SK-N-SH (cell line): Measurements from ENCODE around the gene ANKS1B. TPM values are rescaled to one million over a fixed set of nuclear protein-coding genes. Genes with fewer than 3 reads are reported as not detected.

Experiments
- CTCF ChIA-PET: fragments of 300-600, 350-600 bp; formaldehyde crosslinking; extraction: SDS; loops from one replicate; lab custom pipeline; 2021; lab: Yijun Ruan, JAX
- POLR2A ChIA-PET: fragments of 350-600 bp; sonication (Branson Sonifier 250); formaldehyde crosslinking; extraction: SDS; loops from one replicate; lab custom pipeline; 2020; ENCODE audit warnings: antibody characterized with exemption, inconsistent platforms; lab: Yijun Ruan, JAX
- DNase-seq: peaks from one replicate; pipeline ENCODE4 v3.0.0; 2012
- H2AFZ ChIP-seq: fragments of 200-600 bp; sonication (generic); 2 replicates; pipeline ENCODE4 v1.8.1; 2016; ENCODE audit warnings: antibody characterized with exemption, mild to moderate bottlenecking, low read depth
- H3F3A ChIP-seq: fragments of 200-600 bp; sonication (generic); replicated peaks from 2 replicates; pipeline ENCODE3; 2016; ENCODE audit warnings: antibody characterized with exemption, mild to moderate bottlenecking; ENCODE audit not compliant: insufficient read depth
- H3K27ac ChIP-seq, 2 experiments: fragments of 200-500 bp in 1 of 2; fragments of 200-600 bp in 1 of 2; sonication (Bioruptor generic) in 1 of 2; sonication (generic), shearing (Covaris generic) in 1 of 2; 2 replicates each; pipeline versions ENCODE4 v1.5.1 to v1.6.1; 2014 to 2016; ENCODE audit warnings: low read depth in 2 of 2, inconsistent platforms in 1 of 2, low read length in 1 of 2, mild to moderate bottlenecking in 1 of 2, mixed read lengths in 1 of 2
- H3K27me3 ChIP-seq: fragments of 200-600 bp; sonication (generic), shearing (Covaris generic); 2 replicates; pipeline ENCODE4 v1.6.1; 2016; ENCODE audit warnings: mixed run types; ENCODE audit not compliant: insufficient read depth
- H3K36me3 ChIP-seq, 2 experiments: fragments of 200-500 bp in 1 of 2; fragments of 200-600 bp in 1 of 2; sonication (Bioruptor generic) in 1 of 2; sonication (generic) in 1 of 2; replicated peaks in 1 of 2; 2 replicates each; pipeline versions ENCODE3 to v1.5.1; 2014 to 2016; ENCODE audit warnings: low read length in 1 of 2, mild to moderate bottlenecking in 1 of 2; ENCODE audit not compliant: insufficient read depth in 2 of 2, control insufficient read depth in 1 of 2
- H3K4me1 ChIP-seq, 2 experiments: fragments of 200-500 bp in 1 of 2; fragments of 200-600 bp in 1 of 2; sonication (Bioruptor generic) in 1 of 2; sonication (generic), shearing (Covaris generic) in 1 of 2; 2 replicates each; pipeline versions ENCODE4 v1.5.1 to v1.6.1; 2014 to 2016; ENCODE audit warnings: low read depth in 1 of 2, low read length in 1 of 2, mixed run types in 1 of 2; ENCODE audit not compliant: insufficient read depth in 2 of 2, control insufficient read depth in 1 of 2
- H3K4me2 ChIP-seq: fragments of 200-600 bp; sonication (generic), shearing (Covaris generic); 2 replicates; pipeline ENCODE4 v1.6.1; 2017; ENCODE audit warnings: mixed run types
- H3K4me3 ChIP-seq, 2 experiments: fragments of 200-500 bp in 1 of 2; fragments of 200-600 bp in 1 of 2; sonication (Bioruptor generic) in 1 of 2; sonication (generic), shearing (Covaris generic) in 1 of 2; 2 replicates each; pipeline versions ENCODE4 v1.5.1 to v1.8.1; 2014 to 2016; ENCODE audit warnings: low read depth in 2 of 2, inconsistent platforms in 1 of 2, low read length in 1 of 2, mild to moderate bottlenecking in 1 of 2, mixed read lengths in 1 of 2, moderate library complexity in 1 of 2
- H3K79me2 ChIP-seq: fragments of 200-600 bp; sonication (generic); 2 replicates; pipeline ENCODE4 v1.8.1; 2017; ENCODE audit warnings: mild to moderate bottlenecking; ENCODE audit not compliant: insufficient read depth
- H3K9ac ChIP-seq: fragments of 200-600 bp; sonication (generic); 2 replicates; pipeline ENCODE4 v1.6.1; 2017; ENCODE audit warnings: mixed run types
- H3K9me2 ChIP-seq: fragments of 200-600 bp; sonication (generic); 2 replicates; pipeline ENCODE4 v1.6.1; 2017; ENCODE audit warnings: mixed run types
- H3K9me3 ChIP-seq: fragments of 200-600 bp; sonication (generic); 2 replicates; pipeline ENCODE4 v1.6.1; 2017; ENCODE audit warnings: mixed run types, mild to moderate bottlenecking, moderate library complexity
- H4K20me1 ChIP-seq: fragments of 200-600 bp; sonication (generic); 2 replicates; pipeline ENCODE4 v1.6.1; 2017; ENCODE audit warnings: mild to moderate bottlenecking, mixed run types; ENCODE audit not compliant: insufficient read depth
- FOSL2 ChIP-seq: IDR thresholded peaks from 2 replicates; pipeline ENCODE4 v1.4.0; 2012; ENCODE audit warnings: low read depth, mild to moderate bottlenecking, moderate library complexity, borderline replicate concordance
- GABPA ChIP-seq: IDR thresholded peaks from 2 replicates; pipeline ENCODE4 v1.4.0; 2012; ENCODE audit warnings: low read depth, mild to moderate bottlenecking
- JUND ChIP-seq: IDR thresholded peaks from 2 replicates; pipeline ENCODE4 v1.4.0; 2012
- MEF2A ChIP-seq: IDR thresholded peaks from 2 replicates; pipeline ENCODE4 v1.4.0; 2012; ENCODE audit warnings: low read depth, borderline replicate concordance
- NFIC ChIP-seq: IDR thresholded peaks from 2 replicates; pipeline ENCODE4 v1.4.0; 2012; ENCODE audit warnings: borderline replicate concordance
- RAD21 ChIP-seq: IDR thresholded peaks from 2 replicates; pipeline ENCODE4 v1.6.1; 2012; ENCODE audit warnings: mild to moderate bottlenecking, low read length
- RCOR1 ChIP-seq: fragments of 150-350 bp; IDR thresholded peaks from 2 replicates; pipeline ENCODE4 v1.6.1; 2017; ENCODE audit warnings: antibody characterized with exemption, low read length
- SIN3A ChIP-seq: IDR thresholded peaks from 2 replicates; pipeline ENCODE4 v1.6.1; 2012; ENCODE audit warnings: low read depth, mild to moderate bottlenecking, low read length, moderate library complexity, borderline replicate concordance
- YY1 ChIP-seq: IDR thresholded peaks from 2 replicates; pipeline ENCODE4 v1.4.0; 2012; ENCODE audit warnings: low read depth, mild to moderate bottlenecking
- WGBS: methylation state at CpG from one replicate; pipeline ENCODE4 v1.1.6; 2017; ENCODE audit warnings: low lambda C conversion rate; 5-methylcytosine and 5-hydroxymethylcytosine counted together
- polyA plus RNA-seq, 3 experiments: library from polyadenylated mRNA; depleted of rRNA; stranded (reverse); fragments of >200 nt; gene quantifications; 2 replicates each; pipeline ENCODE4 v1.2.3, GENCODE V29; 2012
- TF ChIP-seq, protein P1 (sequence below): IDR thresholded peaks from 2 replicates; pipeline ENCODE4 v1.6.1; 2012; ENCODE audit warnings: mild to moderate bottlenecking, low read depth, low read length, moderate library complexity
- TF ChIP-seq, protein P2 (sequence below): fragments of 200-600 bp; sonication (generic); IDR thresholded peaks from 2 replicates; pipeline ENCODE4 v1.6.1; 2017; ENCODE audit warnings: antibody characterized with exemption, mild to moderate bottlenecking, moderate library complexity
- TF ChIP-seq, protein P3 (sequence below): IDR thresholded peaks from 2 replicates; pipeline ENCODE4 v1.4.0; 2012; ENCODE audit warnings: low read depth, borderline replicate concordance
- TF ChIP-seq, protein P4 (sequence below): IDR thresholded peaks from 2 replicates; pipeline ENCODE4 v1.4.0; 2012; ENCODE audit warnings: low read depth, borderline replicate concordance
- TF ChIP-seq, protein P5 (sequence below): IDR thresholded peaks from 2 replicates; pipeline ENCODE4 v1.4.0; 2012; ENCODE audit warnings: low read depth

Gene ANKS1B
- polyA plus RNA-seq, 1 of the 3 experiments (the other 2 are of a cell fraction) = 1.8 TPM

DNA sequence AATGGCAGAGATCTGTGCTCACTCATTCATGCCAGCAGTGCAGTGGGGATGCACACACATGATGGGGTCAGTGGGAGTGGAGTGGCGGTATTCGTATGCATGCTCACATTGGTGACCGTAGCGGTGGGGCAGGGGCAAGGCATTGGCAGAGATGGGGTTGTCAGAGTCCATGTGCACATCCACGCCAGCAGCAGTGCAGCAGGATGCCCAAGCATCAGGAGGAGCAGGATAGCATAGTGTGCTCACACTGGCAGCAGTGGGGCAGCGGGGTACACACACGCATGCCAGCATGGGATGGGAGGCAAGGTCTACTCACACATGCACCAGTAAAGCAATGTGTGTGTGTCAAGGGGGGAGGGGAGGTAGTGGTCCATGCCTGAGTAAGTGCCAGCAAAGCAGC lies 426.6 kb downstream of the ANKS1B start:
- Histone ChIP-seq H3K27ac (no peak overlapping the region), H3K4me3 (no peak overlapping the region), H3K27me3 (no peaks in the 10 kb centered on the region), H3K9me2 (no peaks in the 10 kb centered on the region), H2AFZ (no peak overlapping the region), H3K4me1 (no peaks in the 10 kb centered on the region), H3K36me3 (no peaks in the 10 kb centered on the region), H3K79me2 (no peaks in the 10 kb centered on the region), H3K4me2 (no peak overlapping the region), H3F3A (no peaks in the 10 kb centered on the region), H4K20me1 (no peaks in the 10 kb centered on the region), H3K9ac (no peak overlapping the region), H3K9me3 (no peaks in the 10 kb centered on the region)
- CTCF ChIA-PET = no interaction called here
- 69% methylated on average over 6 of the region's 7 CpGs for WGBS
- POLR2A ChIA-PET = no interaction called here
- no peak for TF ChIP-seq FOSL2
- TF ChIP-seq NFIC = no peak
- no peak for TF ChIP-seq GABPA
- TF ChIP-seq JUND = no peak
- no peak for TF ChIP-seq SIN3A
- no peak for TF ChIP-seq RCOR1
- no peak for TF ChIP-seq YY1
- TF ChIP-seq, protein P1, sequence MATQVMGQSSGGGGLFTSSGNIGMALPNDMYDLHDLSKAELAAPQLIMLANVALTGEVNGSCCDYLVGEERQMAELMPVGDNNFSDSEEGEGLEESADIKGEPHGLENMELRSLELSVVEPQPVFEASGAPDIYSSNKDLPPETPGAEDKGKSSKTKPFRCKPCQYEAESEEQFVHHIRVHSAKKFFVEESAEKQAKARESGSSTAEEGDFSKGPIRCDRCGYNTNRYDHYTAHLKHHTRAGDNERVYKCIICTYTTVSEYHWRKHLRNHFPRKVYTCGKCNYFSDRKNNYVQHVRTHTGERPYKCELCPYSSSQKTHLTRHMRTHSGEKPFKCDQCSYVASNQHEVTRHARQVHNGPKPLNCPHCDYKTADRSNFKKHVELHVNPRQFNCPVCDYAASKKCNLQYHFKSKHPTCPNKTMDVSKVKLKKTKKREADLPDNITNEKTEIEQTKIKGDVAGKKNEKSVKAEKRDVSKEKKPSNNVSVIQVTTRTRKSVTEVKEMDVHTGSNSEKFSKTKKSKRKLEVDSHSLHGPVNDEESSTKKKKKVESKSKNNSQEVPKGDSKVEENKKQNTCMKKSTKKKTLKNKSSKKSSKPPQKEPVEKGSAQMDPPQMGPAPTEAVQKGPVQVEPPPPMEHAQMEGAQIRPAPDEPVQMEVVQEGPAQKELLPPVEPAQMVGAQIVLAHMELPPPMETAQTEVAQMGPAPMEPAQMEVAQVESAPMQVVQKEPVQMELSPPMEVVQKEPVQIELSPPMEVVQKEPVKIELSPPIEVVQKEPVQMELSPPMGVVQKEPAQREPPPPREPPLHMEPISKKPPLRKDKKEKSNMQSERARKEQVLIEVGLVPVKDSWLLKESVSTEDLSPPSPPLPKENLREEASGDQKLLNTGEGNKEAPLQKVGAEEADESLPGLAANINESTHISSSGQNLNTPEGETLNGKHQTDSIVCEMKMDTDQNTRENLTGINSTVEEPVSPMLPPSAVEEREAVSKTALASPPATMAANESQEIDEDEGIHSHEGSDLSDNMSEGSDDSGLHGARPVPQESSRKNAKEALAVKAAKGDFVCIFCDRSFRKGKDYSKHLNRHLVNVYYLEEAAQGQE = no peak
- no peak for TF ChIP-seq RAD21
- TF ChIP-seq, protein P2, sequence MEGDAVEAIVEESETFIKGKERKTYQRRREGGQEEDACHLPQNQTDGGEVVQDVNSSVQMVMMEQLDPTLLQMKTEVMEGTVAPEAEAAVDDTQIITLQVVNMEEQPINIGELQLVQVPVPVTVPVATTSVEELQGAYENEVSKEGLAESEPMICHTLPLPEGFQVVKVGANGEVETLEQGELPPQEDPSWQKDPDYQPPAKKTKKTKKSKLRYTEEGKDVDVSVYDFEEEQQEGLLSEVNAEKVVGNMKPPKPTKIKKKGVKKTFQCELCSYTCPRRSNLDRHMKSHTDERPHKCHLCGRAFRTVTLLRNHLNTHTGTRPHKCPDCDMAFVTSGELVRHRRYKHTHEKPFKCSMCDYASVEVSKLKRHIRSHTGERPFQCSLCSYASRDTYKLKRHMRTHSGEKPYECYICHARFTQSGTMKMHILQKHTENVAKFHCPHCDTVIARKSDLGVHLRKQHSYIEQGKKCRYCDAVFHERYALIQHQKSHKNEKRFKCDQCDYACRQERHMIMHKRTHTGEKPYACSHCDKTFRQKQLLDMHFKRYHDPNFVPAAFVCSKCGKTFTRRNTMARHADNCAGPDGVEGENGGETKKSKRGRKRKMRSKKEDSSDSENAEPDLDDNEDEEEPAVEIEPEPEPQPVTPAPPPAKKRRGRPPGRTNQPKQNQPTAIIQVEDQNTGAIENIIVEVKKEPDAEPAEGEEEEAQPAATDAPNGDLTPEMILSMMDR = no peak
- TF ChIP-seq, protein P3, sequence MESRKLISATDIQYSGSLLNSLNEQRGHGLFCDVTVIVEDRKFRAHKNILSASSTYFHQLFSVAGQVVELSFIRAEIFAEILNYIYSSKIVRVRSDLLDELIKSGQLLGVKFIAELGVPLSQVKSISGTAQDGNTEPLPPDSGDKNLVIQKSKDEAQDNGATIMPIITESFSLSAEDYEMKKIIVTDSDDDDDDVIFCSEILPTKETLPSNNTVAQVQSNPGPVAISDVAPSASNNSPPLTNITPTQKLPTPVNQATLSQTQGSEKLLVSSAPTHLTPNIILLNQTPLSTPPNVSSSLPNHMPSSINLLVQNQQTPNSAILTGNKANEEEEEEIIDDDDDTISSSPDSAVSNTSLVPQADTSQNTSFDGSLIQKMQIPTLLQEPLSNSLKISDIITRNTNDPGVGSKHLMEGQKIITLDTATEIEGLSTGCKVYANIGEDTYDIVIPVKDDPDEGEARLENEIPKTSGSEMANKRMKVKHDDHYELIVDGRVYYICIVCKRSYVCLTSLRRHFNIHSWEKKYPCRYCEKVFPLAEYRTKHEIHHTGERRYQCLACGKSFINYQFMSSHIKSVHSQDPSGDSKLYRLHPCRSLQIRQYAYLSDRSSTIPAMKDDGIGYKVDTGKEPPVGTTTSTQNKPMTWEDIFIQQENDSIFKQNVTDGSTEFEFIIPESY = no peak
- TF ChIP-seq MEF2A = no peak
- TF ChIP-seq, protein P4, sequence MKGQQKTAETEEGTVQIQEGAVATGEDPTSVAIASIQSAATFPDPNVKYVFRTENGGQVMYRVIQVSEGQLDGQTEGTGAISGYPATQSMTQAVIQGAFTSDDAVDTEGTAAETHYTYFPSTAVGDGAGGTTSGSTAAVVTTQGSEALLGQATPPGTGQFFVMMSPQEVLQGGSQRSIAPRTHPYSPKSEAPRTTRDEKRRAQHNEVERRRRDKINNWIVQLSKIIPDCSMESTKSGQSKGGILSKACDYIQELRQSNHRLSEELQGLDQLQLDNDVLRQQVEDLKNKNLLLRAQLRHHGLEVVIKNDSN = no peak
- TF ChIP-seq, protein P5, sequence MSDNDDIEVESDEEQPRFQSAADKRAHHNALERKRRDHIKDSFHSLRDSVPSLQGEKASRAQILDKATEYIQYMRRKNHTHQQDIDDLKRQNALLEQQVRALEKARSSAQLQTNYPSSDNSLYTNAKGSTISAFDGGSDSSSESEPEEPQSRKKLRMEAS = no peak
- no peak for DNase-seq
